HG03135 (cell line): Measurements from ENCODE around the gene SFI1.
"Not testable (repeated sequence)": the region's sequence is repeated elsewhere in the genome, so short reads cannot be mapped to it uniquely, and the experiment has no call there.

ENCODE experiments used
- ATAC-seq: cut with Tn5 transposase; IDR thresholded peaks from one replicate; pipeline ENCODE4 v1.9.1; 2021; ENCODE audit warnings: mild to moderate bottlenecking, moderate library complexity; ENCODE audit not compliant: unreplicated experiment

The SFI1 gene

DNA sequence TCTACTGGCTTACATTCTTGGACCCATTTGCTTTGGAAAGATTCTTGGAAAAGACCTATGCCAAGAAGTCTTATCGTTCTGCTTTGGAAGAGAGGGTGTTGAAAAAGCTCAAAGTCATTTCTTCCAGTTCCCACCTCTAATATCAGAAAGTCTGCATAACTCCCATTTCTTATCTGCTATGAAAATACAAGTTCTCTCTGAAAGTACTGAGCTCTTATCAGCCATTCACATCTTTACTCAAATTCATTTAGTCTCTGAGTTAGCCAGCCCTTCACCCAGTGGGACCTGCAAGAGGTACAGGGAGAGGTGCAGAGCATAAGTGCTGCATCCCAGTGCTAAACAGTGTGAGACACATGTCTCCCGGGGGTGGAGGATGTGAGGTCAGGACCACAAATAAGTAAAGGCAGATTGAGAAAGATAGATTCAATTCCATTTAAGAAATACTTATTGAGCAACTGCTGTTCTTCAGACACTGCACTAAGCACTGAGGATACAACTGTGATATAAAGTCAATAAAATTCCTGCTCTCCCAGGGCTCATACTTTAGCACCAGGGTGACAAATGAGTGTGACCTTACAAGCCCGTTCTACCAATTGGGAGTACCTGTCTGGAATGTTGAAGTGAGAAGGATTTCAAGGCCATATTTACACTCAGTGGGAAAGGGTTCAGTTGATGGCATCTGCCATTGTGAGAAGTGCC lies 89.0 kb downstream of the SFI1 start:
- ATAC-seq, result no peak

DNA sequence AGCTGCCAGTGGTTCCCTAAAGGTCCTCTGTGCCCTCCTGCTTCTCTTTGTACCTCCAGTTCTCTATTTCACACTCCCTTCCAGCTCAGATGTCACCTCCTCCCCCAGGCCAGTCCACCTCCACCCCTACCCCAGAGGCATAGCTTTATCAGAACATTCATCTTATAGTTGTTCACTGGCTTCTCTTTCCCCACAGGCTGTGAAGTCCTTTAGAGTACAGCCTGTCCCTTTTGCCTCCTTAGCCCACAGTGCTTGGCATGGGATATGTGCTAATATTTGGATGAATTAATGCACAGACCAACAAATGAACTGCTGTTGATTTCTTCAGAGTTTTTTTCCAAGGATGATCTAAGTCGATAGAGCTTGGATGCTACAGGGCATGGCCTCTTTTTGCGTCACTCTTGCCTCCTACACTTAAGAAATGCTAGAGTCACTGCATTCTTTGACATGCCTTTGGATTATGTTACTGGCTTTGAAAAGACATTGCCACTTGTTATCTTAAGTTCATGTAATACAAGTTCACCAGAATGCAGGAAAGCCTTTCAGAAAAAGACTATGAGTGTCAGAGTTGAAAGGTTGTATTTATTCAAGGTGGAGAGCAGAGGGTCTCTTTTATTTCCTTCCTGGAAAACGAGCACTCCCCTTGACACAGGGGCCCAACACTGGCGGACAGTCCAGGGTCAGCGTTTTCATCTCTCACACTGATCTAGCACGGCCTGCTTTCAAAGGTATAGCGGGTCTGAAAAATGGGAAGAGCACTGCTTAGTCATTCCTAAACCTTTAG lies 90.0 kb downstream of the SFI1 start:
- no peak for ATAC-seq

DNA sequence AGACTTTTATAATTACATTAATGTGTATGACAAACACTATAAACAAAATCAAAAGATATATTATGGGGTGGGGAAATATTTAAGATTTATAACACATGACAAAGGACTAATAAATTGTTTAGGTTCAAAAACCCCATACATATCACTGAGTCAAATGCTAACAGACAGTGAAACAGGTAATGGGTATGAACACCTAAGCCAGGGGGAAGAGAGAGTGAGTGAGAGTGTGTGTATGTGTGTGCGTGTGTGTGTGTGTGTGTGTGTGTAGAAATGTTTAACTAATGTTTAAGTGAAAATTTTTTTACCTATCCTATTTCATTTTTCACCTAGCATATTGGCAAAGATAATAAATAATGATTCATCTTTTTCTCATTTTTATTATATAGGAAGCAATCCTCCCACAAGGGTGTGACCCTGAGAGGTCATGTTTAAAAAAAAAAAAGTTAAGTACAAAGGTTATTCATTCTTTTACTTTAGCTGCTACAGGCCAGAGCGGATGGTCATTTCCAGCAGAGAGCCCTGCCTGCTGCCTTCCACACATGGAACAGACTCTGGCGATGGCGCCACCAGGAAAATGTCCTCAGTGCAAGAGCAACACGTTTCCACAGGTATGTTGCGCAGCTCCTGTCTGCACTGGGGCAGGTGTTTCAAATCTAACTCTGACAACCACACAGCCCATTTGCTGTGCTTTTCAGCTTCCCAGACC lies 92.8 kb downstream of the SFI1 start:
- no peak for ATAC-seq

DNA sequence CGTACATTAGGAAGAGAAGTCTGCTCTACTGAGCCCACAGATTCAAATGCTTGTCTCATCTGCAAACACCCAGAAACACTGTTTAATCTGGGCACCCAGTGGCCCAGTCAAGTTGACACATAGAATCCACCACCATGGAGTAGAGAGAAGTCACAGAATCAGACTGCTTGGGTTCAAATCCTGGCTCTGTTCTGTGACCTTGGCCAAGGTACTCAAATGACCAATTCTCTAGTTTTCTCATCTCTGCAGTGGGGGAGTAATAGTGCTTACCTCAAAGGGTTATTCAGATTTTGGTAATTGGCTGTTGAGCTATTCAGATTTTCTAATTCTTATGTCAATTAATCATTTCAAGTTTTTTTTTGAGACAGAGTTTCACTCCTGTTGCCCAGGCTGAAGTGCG lies 93.8 kb downstream of the SFI1 start:
- ATAC-seq, result not testable (repeated sequence)

DNA sequence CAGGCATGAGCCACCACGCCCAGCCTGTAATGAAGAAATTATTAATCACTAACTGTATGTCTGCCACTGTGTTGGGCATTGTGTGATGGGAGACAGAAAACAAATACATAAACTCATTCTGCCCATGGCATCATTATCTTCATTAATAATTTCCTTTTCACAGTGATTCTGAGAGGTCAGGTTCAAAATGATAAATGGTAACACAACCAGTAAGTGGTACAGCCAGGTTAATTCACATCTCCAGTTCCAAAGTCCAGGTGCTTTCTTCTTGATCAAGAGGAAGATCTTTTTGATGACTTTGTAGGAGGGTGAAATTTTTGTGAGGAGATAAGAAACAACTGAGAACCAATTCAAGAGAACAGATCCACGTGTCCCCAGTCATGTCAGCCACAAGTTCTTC lies 98.9 kb downstream of the SFI1 start:
- no peak for ATAC-seq

DNA sequence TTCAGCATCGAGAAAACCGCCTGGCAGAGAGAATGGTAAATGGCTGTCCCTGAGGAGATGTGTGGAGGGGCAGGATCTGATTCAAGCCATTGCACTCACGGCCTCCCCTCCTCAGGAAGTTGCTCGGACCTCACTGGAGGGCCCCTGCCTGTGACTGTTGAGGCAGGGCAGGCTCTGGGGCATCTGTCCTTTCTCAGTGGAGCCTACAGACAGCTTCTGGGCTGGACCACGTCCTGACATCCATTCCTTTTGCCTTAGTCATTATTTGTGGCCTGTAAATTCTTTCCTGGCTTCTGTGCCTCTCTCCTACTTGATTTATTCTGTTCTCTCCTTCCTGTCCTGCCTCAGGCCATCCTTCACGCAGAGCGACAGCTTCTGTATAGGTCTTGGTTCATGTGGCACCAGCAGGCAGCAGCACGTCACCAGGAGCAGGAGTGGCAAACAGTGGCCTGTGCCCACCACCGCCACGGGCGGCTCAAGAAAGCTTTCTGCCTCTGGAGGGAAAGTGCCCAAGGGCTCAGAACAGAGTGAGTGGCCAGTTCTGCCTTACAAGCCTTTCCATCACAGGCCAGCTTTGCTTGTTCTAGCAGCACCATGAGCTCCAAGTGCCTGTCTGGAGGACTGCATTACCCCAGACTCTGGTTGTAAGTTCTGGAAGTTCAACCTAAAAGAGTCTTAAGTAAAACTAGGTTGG lies 106.1 kb downstream of the SFI1 start:
- ATAC-seq, result no peak

DNA sequence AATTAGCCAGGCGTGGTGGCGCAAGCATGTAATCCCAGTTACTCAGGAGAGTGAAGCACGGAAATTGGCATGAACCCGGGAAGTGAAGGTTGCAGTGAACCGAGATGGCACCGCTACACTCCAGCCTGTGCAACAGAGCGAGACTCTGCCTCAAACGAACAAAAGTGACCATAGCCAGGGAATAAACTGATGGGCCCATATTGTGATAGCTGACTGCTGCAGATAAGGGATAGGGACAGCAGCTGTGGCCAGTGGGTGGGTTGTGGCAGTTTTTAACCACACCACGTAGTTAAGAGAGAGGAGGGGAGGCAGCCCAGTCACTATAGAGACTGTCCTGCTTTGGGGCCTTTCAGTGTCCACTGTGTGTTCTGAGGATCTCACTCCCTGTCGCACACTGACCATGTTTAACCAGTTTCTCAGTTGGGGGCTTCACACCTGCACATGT lies 106.8 kb downstream of the SFI1 start:
- ATAC-seq, result no peak

DNA sequence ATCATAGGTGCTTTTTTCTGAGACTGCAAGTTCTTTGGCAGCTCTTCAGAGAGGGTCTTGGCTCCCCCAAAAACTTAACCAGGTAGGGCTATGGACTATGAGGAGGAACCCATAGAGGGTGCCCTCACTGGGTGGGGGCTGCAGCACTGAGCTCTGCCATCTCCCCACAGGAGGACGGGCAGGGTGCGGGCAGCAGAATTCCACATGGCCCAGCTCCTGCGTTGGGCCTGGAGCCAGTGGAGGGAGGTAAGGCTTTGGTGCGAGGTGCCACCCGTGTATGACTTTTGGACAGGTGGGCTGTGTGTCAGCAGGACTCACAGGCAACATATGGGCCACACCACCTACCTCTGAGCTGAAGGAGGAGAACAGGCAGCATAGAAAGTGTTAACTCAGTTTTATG lies 107.2 kb downstream of the SFI1 start:
- no peak for ATAC-seq

DNA sequence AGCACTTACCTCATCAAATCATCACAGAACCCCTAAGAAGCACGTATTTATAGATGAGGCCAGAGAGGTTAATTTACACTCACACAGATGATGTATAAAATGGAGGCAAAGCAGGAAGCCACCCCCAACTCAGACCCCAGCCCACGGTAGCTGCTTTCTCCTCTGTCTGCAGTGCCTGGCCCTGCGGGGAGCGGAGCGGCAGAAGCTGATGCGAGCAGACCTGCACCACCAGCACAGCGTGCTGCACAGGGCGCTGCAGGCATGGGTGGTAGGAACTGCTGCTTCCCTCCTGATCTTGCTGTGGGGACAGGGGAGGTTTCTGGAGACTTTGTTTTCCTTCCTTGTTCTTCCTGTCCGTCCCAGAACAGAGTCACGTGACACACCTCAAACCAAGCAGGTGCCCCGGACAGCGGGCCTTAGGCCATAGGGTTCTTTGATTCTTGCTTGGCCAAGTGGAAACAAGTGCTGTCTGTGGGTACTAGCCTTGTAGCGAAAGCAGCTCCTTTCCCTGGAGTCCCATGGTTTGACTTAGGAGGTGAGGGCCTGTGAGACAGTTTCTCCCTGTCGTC lies 107.9 kb downstream of the SFI1 start:
- ATAC-seq, result no peak

DNA sequence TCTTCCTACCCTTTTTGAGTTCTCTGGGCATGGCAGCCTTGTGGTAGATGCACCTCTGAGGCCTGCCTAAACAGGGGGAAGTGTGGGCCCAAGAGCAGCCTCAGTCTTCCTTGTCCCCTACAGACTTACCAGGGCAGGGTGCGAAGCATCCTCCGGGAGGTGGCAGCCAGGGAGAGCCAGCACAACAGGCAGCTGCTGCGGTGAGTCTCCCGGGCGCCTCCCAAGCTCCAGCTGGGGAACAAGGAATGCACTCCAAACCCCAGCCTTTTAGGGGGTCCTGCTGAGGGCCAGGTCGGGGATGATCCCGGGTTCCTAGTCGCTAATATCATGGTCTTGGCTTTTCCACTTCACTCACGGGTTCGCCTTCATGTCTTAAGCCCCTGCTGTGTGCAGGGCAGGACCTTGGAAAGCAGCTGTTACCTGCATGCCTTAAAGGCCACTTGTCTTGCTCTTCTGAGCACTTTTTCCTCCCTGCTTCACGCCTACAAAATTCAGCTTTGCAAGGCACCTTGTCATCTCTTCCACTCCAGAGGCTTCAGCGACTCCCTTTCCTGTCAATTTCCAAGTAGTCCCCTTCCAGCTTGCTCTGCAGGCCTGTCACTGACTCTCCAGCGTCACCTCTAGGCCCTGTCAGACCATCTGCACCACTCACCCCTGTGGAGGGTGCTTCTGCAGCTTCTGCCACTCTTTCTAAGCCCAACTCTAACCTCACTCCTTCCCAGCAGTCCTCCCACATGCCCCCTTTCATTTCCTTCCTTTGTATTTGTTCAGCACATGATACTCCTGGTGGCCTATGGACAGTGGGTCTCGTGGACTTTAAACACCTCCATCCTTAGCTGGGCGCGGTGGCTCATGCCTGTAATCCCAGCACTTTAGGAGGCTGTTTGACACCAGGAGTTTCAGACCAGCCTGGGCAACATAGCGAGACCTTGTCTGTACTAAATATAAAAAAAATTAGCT lies 108.7 kb downstream of the SFI1 start:
- no peak for ATAC-seq

DNA sequence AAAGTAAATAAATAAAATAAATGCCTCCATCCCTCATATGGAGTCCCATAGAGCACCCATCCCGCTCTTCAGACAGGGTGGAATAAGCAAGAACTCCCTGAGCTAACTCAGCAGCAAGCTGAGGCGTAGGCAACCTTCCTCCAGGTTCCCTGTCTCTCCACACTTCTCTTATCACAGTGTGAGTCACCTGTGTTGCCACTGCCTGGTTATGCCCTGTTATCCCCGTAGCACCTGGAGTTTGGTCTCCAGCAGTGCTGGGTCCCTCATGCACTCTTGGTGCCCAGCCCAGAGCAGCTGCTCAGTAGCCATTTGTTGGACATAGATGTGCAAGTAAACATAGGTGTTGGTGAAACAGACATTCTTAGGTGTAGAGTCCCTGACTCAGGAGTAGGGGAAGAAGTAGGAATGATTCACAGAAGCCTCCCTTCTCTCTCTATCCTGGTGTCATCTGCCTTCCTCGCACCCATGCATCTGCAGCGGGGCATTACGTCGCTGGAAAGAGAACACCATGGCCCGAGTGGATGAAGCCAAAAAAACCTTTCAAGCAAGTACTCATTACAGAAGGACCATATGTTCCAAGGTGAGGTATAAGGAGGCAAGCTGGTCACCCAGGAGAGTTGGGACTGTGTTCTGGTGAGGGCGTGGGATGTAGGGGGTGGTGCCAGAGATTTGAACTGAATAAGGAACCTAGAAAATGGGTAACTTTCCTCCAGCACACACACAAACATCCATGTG lies 109.7 kb downstream of the SFI1 start:
- ATAC-seq, result no peak

DNA sequence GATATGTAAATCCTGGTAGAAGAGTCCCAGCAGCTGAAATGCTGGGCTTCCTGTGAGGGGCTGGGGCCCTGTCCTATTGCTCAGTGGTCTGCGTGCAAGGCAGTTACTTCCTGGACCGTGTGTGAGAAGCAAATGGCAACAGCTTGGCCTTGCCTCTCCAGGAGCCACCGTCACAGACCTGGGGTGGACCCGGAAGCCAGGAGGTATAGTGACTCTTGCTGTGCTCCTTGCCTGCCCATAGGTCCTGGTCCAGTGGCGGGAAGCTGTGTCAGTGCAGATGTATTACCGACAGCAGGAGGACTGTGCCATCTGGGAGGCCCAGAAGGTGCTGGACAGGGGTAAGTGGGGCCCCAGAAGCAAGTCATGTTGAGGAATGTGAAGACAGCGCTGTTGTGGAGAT lies 111.4 kb downstream of the SFI1 start:
- no peak for ATAC-seq

DNA sequence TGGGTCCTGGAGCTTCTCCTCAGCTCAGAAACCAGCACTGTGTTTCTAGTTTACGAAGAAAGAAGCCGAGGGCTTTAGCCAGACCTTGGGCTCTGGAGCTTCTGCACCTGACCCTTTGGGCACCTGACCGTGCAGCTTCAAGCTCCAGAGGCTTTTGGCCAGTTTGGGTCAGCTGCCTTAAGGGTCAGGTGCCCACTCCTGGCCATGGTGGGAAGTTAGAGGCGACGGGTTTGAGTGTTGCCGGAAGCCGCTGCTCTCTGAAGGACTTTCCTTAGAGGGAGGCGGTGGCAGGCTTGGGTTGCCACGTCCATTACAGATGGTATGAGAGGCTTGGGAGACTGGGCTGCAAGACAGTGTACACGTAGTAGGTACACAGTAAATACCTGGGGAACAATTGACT lies 113.4 kb downstream of the SFI1 start:
- ATAC-seq, result no peak

DNA sequence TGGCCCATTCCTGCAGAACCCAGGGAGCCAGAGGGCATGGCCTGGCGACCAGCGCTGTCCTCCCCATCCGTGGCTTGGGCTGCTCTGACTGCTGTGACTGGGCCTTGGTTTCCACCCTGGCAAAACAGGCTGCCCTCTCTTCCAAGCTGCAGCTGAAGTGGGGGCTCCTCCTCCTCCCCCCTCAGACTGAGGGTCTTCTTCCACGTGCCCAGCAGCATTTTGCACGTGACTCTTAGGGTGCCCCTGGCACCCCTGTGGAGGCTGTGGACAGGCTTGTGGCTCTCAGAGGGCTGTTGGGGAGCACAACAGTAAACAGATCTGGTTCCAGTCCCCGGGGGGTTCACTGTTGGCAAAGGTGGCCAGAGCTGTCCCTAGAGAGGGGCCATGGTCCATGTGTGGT lies 114.3 kb downstream of the SFI1 start:
- ATAC-seq, result no peak

DNA sequence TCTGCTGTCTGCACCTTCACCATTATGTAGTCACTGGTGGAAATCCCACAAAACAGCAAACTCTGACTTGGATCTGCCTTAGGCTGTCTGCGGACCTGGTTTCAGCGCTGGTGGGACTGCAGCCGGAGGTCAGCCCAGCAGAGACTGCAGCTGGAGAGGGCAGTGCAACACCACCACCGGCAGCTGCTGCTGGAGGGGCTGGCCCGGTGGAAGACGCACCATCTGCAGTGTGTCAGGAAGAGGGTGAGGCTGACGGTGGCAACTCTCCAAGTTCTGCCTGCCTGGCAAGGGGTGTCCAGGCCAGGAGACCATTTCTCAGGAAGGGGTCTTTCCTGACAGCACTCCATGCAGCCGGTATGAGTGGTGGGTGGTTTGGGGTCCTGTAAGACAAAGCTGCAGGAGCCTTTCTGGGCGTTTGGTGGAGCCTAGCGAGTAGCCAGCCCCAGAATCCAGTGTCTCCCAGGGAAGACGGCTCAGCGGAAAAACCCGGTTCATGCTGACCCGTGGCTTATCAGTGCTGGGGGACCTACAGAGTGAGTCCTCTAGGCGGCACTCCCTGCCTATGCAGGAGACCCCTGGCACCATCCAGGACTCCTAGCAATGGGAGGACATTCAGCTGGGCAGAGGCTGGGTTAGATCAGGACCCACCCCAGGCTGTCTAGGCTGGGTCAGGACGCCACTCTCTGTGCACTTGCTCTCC lies 114.9 kb downstream of the SFI1 start:
- no peak for ATAC-seq

DNA sequence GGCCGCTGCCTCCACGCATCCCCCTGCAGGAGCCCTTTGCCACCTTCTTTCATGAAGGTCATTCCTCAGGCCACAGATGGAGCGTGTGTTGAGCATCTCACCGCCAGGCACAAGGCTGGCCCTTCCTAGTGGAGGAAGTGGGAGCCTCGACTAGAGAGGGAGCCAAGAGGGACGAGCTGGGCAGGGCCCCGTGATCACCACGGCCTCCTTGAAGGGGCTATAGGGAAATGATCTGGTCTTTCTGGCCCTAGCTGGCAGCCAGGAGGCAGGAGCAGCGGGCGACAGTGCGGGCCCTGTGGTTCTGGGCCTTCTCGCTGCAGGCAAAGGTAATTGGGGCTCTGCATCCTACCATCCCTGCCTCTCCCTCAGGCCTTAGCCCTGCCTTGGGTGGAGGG lies 116.6 kb downstream of the SFI1 start:
- ATAC-seq, result no peak

DNA sequence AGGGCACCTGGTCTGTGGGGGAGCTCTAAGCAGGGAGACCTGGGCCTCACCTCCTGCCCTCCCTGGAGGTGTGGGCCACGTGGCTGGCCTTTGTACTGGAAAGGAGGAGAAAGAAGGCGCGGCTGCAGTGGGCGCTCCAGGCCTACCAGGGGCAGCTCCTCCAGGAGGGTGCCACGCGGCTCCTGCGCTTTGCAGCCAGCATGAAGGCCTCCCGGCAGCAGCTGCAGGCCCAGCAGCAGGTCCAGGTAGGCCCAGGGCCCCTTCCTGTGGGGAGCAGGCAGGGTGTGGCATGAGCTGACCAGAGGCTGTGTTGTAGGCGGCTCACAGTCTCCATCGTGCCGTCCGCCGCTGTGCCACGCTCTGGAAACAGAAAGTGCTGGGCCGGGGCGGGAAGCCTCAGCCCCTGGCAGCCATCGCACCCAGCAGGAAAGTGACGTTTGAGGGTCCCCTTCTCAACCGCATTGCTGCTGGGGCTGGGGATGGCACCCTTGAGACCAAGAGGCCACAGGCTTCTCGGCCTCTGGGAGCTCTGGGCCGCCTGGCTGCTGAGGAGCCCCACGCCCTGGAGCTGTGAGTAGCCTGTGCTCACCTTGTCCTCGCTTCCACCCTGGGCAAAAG lies 117.1 kb downstream of the SFI1 start:
- no peak for ATAC-seq

DNA sequence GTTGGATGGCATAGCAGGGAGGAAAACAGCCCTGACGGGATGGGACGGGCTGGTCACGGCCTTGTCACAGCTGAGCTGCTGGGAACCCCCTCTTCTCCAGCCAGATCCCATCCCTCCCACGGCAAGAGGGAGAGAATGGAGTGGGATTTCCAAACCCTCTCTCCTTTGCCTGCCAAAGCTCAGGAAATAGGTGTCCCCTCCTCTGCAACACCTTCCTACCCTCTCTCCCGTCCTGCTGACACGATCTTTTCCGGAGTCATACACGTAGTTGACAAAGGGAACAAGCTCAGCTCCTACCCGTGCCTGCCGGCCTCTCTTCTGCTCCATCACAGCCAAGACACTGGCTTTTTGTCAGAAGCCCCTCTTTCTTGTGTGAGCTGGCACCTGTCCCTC lies 117.6 kb downstream of the SFI1 start:
- ATAC-seq, result no peak
